Astrocyte of the hippocampus (primary cell): Measurements from ENCODE around the gene UBQLN1.
"Not testable (repeated sequence)": the region's sequence is repeated elsewhere in the genome, so short reads cannot be mapped to it uniquely, and the experiment has no call there.

ENCODE experiments used
- DNase-seq: peaks from one replicate; pipeline ENCODE4 v3.0.0; 2011; ENCODE audit warnings: low read depth, low spot score

The UBQLN1 gene

DNA sequence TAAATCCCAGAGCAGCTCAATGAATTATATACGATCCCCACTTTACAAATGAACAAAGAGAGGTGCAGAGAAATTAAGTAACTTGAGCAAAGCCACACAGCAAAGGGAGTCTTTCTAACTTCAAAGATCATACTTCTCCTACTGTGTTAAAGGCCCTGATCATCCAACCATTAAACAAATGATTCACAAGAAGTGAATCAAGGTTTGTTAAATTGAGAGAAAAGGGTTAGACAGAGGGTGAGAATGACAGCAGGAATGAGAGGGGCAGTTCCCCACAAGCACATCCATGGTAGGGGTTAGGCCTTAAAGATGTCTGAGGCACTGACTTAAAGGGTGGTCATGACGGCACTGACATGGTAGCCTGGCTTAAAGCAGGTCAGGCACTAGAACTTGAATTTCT is 74.1 kb downstream of the UBQLN1 start:
- DNase-seq: no peak

DNA sequence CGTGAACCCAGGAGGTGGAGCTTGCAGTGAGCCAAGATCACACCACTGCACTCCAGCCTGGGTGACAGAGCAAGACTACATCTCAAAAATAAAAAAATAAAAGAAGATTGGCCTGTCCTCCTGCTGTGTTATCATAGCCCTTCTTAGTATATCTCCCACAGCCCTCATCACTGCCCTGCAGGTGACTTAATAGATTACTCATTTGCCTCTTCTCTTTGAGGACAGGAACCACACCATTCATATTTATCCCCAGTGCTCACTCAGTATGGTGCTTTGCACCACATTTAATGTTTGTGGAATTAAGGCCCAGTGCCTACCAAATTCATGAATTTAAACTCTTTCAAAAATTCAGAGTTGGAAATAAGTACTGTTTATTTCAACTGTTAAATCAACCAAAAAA is 74.5 kb downstream of the UBQLN1 start:
- no peak for DNase-seq

DNA sequence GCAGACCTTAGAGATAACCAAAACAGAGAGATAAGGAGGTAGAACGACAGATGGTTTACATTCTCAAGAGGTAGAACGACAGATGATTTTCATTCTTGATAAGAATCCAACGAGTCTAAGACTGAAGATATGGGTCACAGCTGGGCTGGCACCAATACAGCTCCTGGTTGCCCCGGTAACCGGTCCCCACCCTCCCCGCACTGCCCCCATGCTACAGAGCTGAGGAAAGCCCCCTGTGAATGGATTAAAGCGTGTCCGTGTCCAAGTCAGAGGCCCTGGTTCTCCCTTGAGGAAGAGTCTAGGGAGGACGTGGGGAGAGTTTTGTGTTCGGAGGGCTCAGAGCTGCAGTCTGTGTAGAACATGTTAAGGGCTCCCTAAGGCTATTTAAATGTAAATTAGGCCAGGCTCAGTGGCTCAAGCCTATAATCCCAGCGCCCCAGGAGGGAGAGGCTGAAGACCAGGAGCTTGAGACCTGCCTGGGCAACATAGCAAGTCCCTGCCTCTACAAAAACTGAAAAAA is 76.8 kb downstream of the UBQLN1 start:
- no peak for DNase-seq

DNA sequence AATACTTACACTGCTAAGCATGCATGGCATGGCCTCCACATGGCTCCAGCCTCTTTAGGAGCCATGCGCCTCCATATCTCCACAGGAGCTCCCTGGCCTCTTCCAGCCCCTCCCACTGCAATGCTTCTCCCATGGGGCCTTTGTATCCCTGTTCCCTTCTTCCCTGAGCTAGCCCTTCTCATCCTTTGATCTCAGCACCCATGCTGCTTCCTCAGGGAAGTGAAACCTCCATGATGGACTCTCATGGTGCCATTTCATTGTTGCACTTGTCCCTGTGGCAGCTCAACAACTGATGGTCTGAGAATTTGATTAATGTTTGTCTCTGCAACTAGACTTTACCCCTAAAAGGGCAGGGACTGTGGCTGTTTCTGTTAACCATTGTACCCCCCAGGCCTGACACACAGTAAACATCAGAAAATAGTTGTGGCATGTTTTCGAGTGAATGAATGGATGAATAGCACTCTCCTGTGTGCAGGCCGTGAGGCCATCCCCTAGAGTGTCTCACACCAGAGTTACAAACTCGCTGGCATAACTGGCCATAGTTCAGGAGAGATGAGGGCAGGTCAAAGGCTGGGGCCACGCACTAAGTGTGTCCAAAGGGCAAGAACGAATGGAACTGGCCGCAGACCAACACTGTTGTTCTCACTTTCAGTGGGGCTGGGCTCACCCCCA is 78.2 kb downstream of the UBQLN1 start:
- no peak for DNase-seq

DNA sequence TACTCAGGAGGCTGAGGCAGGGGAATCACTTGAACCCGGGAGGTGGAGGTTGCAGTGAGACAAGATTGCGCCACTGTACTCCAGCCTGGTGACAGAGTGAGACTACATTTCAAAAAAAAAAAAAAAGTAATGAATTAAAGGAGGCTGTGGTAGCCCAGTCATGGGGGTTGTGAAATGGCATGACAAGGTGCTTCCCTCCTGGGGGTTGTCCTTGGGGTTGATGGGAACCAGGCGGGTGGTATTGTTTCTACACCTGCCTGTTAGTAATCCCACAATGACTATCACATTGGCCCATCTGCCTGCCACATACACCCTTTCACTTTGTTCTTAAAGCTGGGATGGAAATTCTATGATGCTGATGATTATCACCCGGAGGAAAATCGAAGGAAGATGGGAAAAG is 79.2 kb downstream of the UBQLN1 start:
- DNase-seq: no peak

DNA sequence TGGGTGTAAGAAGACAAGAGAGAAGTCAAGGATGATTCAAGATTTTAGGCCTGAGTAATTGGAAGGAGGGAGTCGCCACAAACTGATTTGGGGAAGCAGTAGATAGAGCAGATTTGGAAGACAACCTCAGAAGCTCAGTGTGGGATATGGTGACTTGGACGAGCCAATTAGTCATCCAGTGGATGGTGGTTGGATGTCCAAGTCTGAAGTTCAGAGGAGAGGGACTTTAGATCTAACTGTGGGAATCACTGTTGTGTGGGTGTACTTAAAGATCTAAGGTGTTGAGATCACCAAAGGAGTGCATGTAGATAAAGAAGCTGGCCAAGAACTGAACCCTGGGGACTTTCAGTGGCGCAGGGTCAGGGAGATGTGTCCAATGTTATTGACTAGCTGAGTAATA is 82.6 kb downstream of the UBQLN1 start:
- DNase-seq: no peak

DNA sequence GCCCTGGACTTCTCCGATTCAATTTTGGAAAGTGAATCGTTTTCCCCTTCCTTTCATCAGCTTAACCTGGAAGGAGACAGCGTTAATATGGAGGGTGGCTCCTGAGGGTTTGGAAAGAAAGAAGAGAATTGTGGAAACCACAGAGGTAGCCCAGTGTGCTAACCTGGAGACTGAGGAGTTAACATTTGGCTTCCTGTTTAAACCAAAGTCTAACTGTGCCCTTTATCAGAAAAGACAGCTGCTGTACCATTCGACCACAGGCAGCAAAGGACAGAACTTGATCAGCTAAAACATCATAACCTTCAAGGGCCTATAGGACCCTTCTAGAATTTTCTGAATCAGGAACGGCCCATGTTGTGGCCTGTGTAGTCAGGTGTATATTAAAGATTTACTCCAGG is 84.1 kb downstream of the UBQLN1 start:
- no peak for DNase-seq

DNA sequence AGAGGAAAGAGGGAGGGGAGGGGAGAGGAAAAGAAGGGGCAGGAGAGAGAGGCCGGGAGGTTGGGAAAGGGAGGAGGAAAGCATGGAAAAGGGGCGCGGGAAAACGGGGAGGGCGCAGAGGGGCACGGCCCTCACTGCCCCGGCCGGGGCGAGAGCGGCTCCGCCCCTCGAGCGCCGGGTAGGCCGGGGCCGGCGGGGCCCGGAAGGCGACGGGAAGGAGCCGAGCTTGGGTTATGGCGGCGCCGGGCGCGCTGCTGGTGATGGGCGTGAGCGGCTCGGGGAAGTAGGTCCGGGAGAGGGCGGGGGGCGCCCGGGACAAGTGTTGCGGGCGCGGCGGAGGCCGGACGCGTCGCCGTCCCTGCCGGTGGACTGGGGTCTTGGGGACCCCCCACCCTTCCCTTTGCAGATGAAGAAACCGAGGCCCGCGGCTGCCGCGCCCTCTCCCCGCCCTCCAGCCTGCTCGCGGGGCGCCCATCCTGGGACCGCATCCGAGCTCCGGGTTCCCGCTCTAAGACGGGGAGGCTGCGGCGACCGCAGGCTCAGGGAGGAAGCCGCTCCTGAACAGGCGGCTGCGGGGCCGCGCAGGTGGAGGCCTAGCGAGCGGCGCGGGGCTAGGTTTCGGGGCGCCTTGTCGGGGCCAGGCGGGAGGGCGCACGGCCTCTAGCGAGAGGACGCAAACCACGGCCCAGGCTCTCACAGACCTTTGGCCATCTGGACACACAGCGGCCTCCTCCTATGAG is 84.6 kb downstream of the UBQLN1 start, which contains the start of gene IDNK:
TSS of gene IDNK (plus strand) at position 205 of the 740 bp plus-strand sequence. CDS start at position 234, 29 bp downstream.
- DNase-seq: peak; percentile 75

DNA sequence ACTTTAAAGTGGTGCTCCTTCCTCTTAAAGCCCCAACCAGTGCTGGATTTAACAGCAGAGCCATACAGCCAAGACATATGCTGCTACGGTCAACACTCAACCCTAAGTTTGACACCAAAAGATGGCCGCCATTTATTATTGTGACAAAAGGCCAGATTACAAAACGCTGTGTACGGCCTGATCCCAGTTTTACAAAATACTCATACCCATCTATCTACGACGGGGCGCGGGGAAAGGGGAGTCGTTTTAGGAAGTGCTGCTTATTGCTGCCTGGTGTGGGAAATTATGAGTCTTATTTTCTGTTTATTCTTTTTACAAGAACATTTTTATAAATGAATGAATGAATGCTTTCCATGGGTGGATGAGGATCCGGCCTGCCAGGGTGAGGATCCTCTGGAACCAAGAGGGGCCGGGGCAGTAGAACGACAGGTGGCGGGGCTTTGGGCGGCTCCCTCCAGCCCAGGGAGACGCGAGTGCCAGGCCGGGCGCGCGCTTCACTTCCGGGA is 85.3 kb downstream of the UBQLN1 start:
- DNase-seq: no peak

DNA sequence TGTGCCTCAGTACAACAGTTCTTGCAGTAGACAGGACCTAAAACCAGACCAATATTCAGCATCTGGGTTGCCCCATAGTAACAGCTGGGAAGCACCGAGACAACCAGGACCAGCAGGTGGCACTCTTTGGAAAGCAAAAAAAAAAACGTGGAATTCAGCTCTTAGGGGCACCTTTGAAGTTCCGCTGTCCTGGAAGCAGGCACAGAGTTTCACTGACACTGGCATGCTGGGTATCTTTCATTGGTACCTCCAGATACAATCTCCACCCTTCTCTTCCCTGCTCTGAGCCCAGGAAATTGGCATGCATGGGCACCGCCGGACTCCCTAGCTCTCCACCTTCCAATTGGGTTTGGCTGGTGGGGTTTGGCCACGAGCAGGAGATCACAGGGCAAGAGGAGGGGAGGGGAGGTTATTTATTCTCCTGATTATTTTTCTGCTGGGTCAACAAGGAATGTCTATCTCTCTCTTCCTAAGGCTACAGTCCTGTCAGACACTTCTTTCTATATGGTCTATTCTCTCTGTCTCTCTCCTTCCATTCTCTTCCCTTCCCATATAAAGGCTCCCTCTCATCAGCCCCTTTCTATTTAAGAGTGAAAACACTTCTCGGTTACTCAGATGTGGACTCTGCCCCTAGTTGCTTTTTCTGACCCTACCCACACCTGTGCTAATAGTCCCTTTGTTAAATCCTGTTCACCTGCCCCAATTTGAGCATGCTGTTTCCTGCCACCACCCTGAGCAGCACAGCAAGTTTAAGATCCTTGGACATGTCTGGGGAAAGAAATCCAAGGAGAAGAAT is 86.7 kb downstream of the UBQLN1 start:
- DNase-seq: peak; percentile 70

DNA sequence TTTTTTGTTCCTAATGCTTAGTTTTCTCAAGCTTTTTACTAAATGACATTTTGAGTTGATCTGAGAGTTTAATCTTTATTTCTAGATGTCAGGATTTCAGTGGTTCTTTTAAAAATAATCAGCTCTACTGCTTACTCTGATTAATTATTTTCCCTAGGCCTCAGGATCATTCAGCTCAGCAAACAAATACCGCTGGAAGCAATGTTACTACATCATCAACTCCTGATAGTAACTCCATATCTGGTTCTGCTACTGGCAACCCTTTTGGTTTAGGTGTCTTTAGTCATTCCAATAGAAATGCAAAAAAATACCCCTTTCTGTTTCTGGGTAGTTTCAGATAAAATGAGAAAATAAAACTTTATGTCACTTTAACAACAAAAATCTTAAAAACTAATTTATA is 90.5 kb downstream of the UBQLN1 start:
- no peak for DNase-seq

DNA sequence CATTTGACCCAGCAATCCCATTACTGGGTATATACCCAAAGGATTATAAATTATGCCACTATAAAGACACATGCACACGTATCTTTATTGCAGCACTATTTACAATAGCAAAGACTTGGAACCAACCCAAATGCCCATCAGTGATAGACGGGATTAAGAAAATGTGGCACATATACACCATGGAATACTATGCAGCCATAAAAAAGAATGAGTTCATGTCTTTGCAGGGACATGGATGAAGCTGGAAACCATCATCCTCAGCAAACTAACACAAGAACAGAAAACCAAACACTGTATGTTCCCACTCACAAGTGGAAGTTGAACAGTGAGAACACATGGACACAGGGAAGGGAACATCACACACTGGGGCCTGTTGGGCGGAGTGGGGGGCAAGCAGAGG is 94.5 kb downstream of the UBQLN1 start:
- not testable (repeated sequence) for DNase-seq
